ENCODE results near the gene SPO11.

GRCh38 chr20:57372581-57373350 lies 43.2 kb downstream of the SPO11 start:
- TF ChIP-seq SKIL (IDR thresholded peaks at IDR 0.05; ENCODE audit: low read depth, poor library complexity, severe bottlenecking) (no peak), ASH2L (IDR thresholded peaks at IDR 0.05; ENCODE audit: borderline replicate concordance, low read depth) (no peak), TCF12 (IDR thresholded peaks at IDR 0.05; ENCODE audit: low read depth, low read length) (no peak), CTCF (IDR thresholded peaks at IDR 0.05 in 2 of 3, conservative IDR thresholded peaks at IDR 0.05 in 1 of 3; ENCODE audit: control insufficient read depth in 2 of 3, extremely low read depth in 1 of 3, insufficient read depth in 1 of 3, low read depth in 3 of 3, low read length in 3 of 3) (no peak), REST (IDR thresholded peaks at IDR 0.05; ENCODE audit: low read depth, low read length) (no peak), USF1 (IDR thresholded peaks at IDR 0.05; ENCODE audit: borderline replicate concordance, extremely low read length, insufficient read depth, low read depth, low read length) (no peak), NFYA (IDR thresholded peaks at IDR 0.05; ENCODE audit: borderline replicate concordance, low read depth, low read length) (no peak), EZH2 (IDR thresholded peaks at IDR 0.05; ENCODE audit: borderline replicate concordance, control insufficient read depth, low read depth, low read length) (no peak), SMC3 (IDR thresholded peaks at IDR 0.05; ENCODE audit: borderline replicate concordance, low read length) (no peak), CHD4 (IDR thresholded peaks at IDR 0.05) (no peak)

All from GM12878 (cell line).